ENCODE data around the gene TTPAL. TPM values are rescaled to one million over a fixed set of nuclear protein-coding genes. Genes with fewer than 3 reads are reported as not detected.
"Not testable (repeated sequence)": the region's sequence is repeated elsewhere in the genome, so short reads cannot be mapped to it uniquely, and the experiment has no call there.

Gene TTPAL
- total RNA-seq, 1 donor from 2014 or later, result 20.8 TPM

GRCh38 chr20:44467289-44467883 is 8.3 kb upstream of the TTPAL start:
- no peak overlapping the region for H3K4me3 Mint-ChIP-seq
- no peaks in the 10 kb centered on the region for H3K4me1 Mint-ChIP-seq (ENCODE audit: unreplicated experiment)
- no peak for DNase-seq (ENCODE audit: extremely low spot score, unreplicated experiment)
- no peak for TF ChIP-seq CTCF (conservative IDR thresholded peaks at IDR 0.05)
- H3K9me3 Mint-ChIP-seq, result no peaks in the 10 kb centered on the region
- peaks cover 4% of the 10 kb centered on the region for H3K27me3 Mint-ChIP-seq
- no peak overlapping the region for H3K27ac Mint-ChIP-seq
- H3K36me3 Mint-ChIP-seq, result no peaks in the 10 kb centered on the region

DNA sequence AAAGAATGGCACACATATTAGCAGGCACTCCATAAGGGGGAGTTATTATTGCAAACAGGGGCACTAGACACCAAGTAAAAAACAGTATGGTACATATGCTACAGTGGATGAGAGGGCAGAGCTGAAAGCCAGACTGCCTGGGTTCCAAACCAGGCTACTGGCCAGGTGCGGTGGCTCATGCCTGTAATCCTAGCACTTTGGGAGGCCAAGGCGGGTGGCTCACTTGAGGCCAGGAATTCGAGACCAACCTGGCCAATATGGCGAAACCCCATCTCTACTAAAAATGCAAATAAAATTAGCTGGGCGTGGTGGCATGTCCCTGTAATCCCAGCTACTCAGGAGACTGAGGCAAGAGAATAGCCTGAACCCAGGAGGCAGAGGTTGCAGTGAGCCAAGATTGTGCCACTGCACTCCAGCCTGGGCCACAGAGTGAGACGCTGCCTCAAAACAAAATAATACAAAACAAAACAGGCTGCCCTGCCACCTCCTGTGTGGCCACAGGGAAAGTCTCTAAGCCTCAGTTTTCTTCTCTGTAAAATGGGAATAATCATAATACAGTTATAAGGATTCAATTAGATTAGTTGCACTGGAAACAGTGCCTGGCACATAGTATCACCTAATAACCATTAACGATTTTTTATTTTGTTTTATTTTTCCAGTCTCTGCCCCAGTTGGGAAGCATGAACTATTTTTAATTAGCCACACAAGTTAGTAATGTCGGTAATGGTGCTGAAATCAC is 7.5 kb upstream of the TTPAL start:
- Mint-ChIP-seq H3K27ac (no peak overlapping the region), H3K4me1 (ENCODE audit: unreplicated experiment) (no peaks in the 10 kb centered on the region), H3K36me3 (no peaks in the 10 kb centered on the region), H3K27me3 (peaks cover 4% of the 10 kb centered on the region), H3K9me3 (no peaks in the 10 kb centered on the region), H3K4me3 (no peak overlapping the region)
- DNase-seq (ENCODE audit: extremely low spot score, unreplicated experiment), result no peak
- no peak for TF ChIP-seq CTCF (conservative IDR thresholded peaks at IDR 0.05)

DNA sequence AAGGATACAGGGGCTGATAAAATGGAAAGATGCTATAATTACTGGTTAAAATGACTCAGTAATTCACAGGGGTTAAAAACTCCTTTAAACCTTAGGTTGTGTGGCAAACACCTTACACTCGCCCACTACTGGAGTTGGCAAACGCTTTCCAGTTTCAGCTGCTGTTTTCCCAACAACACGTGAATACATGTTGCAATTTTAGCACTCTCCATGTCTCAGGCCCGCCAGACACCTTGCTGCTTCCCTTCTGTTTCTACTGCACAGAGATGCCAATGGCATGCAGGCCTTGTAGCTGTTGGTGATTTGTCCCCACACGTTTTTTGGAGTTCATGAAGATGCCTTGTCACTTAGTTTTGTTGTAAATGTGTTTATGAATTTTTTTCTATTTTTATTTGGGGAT is 5.3 kb upstream of the TTPAL start:
- Mint-ChIP-seq H3K36me3 (no peaks in the 10 kb centered on the region), H3K27me3 (peaks cover 4% of the 10 kb centered on the region), H3K27ac (no peak overlapping the region), H3K4me3 (no peak overlapping the region), H3K9me3 (no peaks in the 10 kb centered on the region), H3K4me1 (ENCODE audit: unreplicated experiment) (peaks cover 6% of the 10 kb centered on the region)
- TF ChIP-seq CTCF (conservative IDR thresholded peaks at IDR 0.05), result no peak
- DNase-seq (ENCODE audit: extremely low spot score, unreplicated experiment), result no peak

DNA sequence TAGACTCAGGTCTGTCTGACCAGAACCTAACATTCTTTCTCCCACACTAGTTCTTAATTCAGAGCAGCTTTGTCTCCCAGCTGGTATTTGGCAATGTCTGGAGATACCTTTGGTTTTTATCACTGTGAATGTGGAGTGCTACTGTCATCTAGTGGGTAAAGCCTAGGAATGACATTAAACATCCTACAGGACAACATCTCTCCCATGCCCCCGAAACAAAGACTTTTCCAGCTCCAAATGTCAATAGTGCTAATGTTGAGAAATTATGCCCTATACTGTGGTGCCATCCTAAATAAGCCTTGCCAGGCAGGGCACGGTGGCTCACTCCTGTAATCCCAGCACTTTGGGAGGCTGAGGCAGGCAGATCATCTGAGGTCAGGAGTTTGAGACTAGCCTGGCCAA is 4.2 kb upstream of the TTPAL start:
- Mint-ChIP-seq H3K9me3 (no peaks in the 10 kb centered on the region), H3K27me3 (peaks cover 4% of the 10 kb centered on the region), H3K27ac (no peak overlapping the region), H3K4me3 (no peak overlapping the region), H3K4me1 (ENCODE audit: unreplicated experiment) (peaks cover 10% of the 10 kb centered on the region), H3K36me3 (no peaks in the 10 kb centered on the region)
- no peak for DNase-seq (ENCODE audit: extremely low spot score, unreplicated experiment)
- peak; percentile 49 for TF ChIP-seq CTCF (conservative IDR thresholded peaks at IDR 0.05)

GRCh38 chr20:44472283-44472682 is 3.4 kb upstream of the TTPAL start:
- H3K27ac Mint-ChIP-seq; H3K9me3 Mint-ChIP-seq; H3K36me3 Mint-ChIP-seq; H3K27me3 Mint-ChIP-seq; DNase-seq (ENCODE audit: extremely low spot score, unreplicated experiment); H3K4me3 Mint-ChIP-seq: not testable (repeated sequence)
- peaks cover 13% of the 10 kb centered on the region for H3K4me1 Mint-ChIP-seq (ENCODE audit: unreplicated experiment)

DNA sequence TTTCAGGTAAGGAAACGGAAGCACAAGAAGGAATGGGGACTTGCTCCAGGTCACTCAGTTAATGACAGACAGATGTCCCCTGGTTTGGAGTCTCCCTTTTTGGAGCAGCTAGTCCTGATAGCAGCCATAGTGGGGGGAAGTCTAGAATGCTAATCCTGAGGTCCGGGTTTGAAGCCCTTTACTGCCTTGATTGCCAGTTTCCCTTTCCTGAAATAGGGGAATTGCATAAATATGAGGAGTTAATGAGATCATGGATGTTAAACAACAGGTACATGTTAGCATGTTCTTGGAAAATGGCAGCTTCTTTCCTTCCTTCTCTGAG is 341 bp upstream of the TTPAL start:
- DNase-seq (ENCODE audit: extremely low spot score, unreplicated experiment), result no peak
- Mint-ChIP-seq H3K27me3 (peaks cover 4% of the 10 kb centered on the region), H3K4me1 (ENCODE audit: unreplicated experiment) (peaks cover 13% of the 10 kb centered on the region), H3K4me3 (peak overlapping the region; percentile 94), H3K36me3 (no peaks in the 10 kb centered on the region), H3K9me3 (no peaks in the 10 kb centered on the region), H3K27ac (peak overlapping the region; percentile 89)
- TF ChIP-seq CTCF (conservative IDR thresholded peaks at IDR 0.05), result no peak
